Hepatocyte (in vitro differentiated cells): ENCODE measurements around the gene DDC. TPM values are rescaled to one million over a fixed set of nuclear protein-coding genes. Genes with fewer than 3 reads are reported as not detected.

Source experiments
- DNase-seq: peaks from one replicate; pipeline ENCODE4 v3.0.0-alpha.2; 2016; ENCODE audit warnings: low spot score
- H2AFZ ChIP-seq: fragments of 200-600 bp; sonication (generic); 2 replicates; pipeline ENCODE4 v1.6.0; 2016; ENCODE audit warnings: antibody characterized with exemption, mild to moderate bottlenecking
- H3K27ac ChIP-seq: fragments of 200-600 bp; sonication (generic); 2 replicates; pipeline ENCODE4 v1.5.1; 2016; ENCODE audit warnings: mild to moderate bottlenecking
- H3K27me3 ChIP-seq: fragments of 200-600 bp; sonication (generic); 2 replicates; pipeline ENCODE4 v1.6.1; 2016
- H3K36me3 ChIP-seq: fragments of 200-600 bp; sonication (generic); replicated peaks from 2 replicates; pipeline ENCODE4 v1.5.1; 2016; ENCODE audit warnings: low read depth; ENCODE audit not compliant: insufficient read depth
- H3K4me1 ChIP-seq: fragments of 200-600 bp; sonication (generic); 2 replicates; pipeline ENCODE4 v1.5.1; 2016; ENCODE audit warnings: mild to moderate bottlenecking, moderate library complexity; ENCODE audit not compliant: insufficient read depth
- H3K4me2 ChIP-seq: fragments of 200-600 bp; sonication (generic); 2 replicates; pipeline ENCODE4 v1.6.0; 2016
- H3K4me3 ChIP-seq: fragments of 200-600 bp; sonication (generic); 2 replicates; pipeline ENCODE4 v1.5.1; 2016; ENCODE audit warnings: mild to moderate bottlenecking
- H3K79me2 ChIP-seq: fragments of 200-600 bp; sonication (generic); 2 replicates; pipeline ENCODE4 v1.6.0; 2017; ENCODE audit warnings: mild to moderate bottlenecking
- H3K9me2 ChIP-seq: fragments of 200-600 bp; sonication (generic); replicated peaks from 2 replicates; pipeline ENCODE4 v1.6.0; 2017; ENCODE audit warnings: mild to moderate bottlenecking; ENCODE audit not compliant: insufficient read depth
- H3K9me3 ChIP-seq: fragments of 200-600 bp; sonication (generic); 2 replicates; pipeline ENCODE4 v1.5.1; 2016; ENCODE audit warnings: low read depth, mild to moderate bottlenecking
- H4K20me1 ChIP-seq: fragments of 200-600 bp; sonication (generic); 2 replicates; pipeline ENCODE4 v1.6.0; 2016; ENCODE audit warnings: mild to moderate bottlenecking; ENCODE audit not compliant: insufficient read depth, poor library complexity, severe bottlenecking
- EZH2 ChIP-seq: fragments of 200-600 bp; sonication (generic); IDR thresholded peaks from 2 replicates; pipeline ENCODE4 v1.6.1; 2016; ENCODE audit warnings: antibody characterized with exemption, mild to moderate bottlenecking, borderline replicate concordance
- EZH2phosphoT487 ChIP-seq: fragments of 200-600 bp; sonication (generic); IDR thresholded peaks from one replicate; pipeline ENCODE4 v1.6.1; 2018; ENCODE audit warnings: antibody characterized with exemption, mild to moderate bottlenecking, low read depth, moderate library complexity; ENCODE audit not compliant: unreplicated experiment, severe bottlenecking
- WGBS: methylation state at CpG from one replicate; pipeline ENCODE4 v1.1.6; 2016; ENCODE audit warnings: low lambda C conversion rate; ENCODE audit errors: missing lambda C conversion rate; 5-methylcytosine and 5-hydroxymethylcytosine counted together
- polyA plus RNA-seq: library from polyadenylated mRNA; unstranded; fragments of >200 nt; fragmentation: Nextera tagmentation; extraction: Ambion mirVana; gene quantifications from 2 replicates; pipeline ENCODE4 v1.2.1, GENCODE V29; 2016
- total RNA-seq: library from RNA; depleted of rRNA; stranded (reverse); fragments of >200 nt; gene quantifications from 2 replicates; pipeline ENCODE4 v1.2.3, GENCODE V29; 2014
- TF ChIP-seq, protein P1 (sequence below): fragments of 200-600 bp; sonication (generic); IDR thresholded peaks from 2 replicates; pipeline ENCODE4 v1.5.1; 2016; ENCODE audit warnings: antibody characterized with exemption, mild to moderate bottlenecking; ENCODE audit not compliant: poor library complexity

The DDC gene
- total and polyA plus RNA-seq, 2 experiments from 2014 or later: 42.4 to 56.1 TPM

DNA sequence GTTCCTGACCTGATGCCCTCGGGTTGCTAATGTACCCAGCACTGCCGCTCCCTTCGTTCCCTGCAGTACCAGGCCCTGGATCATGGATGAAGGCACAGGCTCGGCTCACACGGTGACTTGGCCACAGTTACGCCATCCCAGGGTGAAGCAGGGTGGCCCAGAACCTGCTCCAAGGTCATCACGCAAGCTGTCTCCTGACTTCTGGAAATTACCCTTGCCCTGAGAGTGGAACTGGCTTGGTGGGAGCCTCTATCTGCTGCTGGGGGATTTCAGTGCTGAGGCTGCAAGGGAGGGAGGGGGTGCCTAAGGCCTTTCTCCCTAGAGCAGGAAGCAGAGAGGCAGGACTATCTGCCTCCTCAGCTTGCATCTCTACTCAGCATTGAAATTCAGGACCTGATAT is 151.6 kb downstream of the DDC start:
- TF ChIP-seq EZH2phosphoT487 (no peak), EZH2 (no peak)
- TF ChIP-seq, protein P1, sequence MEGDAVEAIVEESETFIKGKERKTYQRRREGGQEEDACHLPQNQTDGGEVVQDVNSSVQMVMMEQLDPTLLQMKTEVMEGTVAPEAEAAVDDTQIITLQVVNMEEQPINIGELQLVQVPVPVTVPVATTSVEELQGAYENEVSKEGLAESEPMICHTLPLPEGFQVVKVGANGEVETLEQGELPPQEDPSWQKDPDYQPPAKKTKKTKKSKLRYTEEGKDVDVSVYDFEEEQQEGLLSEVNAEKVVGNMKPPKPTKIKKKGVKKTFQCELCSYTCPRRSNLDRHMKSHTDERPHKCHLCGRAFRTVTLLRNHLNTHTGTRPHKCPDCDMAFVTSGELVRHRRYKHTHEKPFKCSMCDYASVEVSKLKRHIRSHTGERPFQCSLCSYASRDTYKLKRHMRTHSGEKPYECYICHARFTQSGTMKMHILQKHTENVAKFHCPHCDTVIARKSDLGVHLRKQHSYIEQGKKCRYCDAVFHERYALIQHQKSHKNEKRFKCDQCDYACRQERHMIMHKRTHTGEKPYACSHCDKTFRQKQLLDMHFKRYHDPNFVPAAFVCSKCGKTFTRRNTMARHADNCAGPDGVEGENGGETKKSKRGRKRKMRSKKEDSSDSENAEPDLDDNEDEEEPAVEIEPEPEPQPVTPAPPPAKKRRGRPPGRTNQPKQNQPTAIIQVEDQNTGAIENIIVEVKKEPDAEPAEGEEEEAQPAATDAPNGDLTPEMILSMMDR: no peak
- no peaks in the 10 kb centered on the region for H3K9me3 ChIP-seq
- H3K79me2 ChIP-seq: no peaks in the 10 kb centered on the region
- no peaks in the 10 kb centered on the region for H3K27me3 ChIP-seq
- 87% methylated on average over 7 of the region's 7 CpGs for WGBS
- H4K20me1 ChIP-seq: no peaks in the 10 kb centered on the region
- no peaks in the 10 kb centered on the region for H3K36me3 ChIP-seq
- no peak overlapping the region for H3K4me2 ChIP-seq
- H2AFZ ChIP-seq: no peak overlapping the region
- H3K9me2 ChIP-seq: no peaks in the 10 kb centered on the region
- DNase-seq: no peak
- no peak overlapping the region for H3K4me3 ChIP-seq
- H3K4me1 ChIP-seq: no peaks in the 10 kb centered on the region
- H3K27ac ChIP-seq: no peak overlapping the region

- no peaks in the 10 kb centered on the region for H4K20me1 ChIP-seq
- TF ChIP-seq, protein P1: no peak
- no peak for TF ChIP-seq EZH2
- TF ChIP-seq EZH2phosphoT487: no peak
- H3K9me2 ChIP-seq: no peaks in the 10 kb centered on the region
- no peak overlapping the region for H3K27ac ChIP-seq
- H2AFZ ChIP-seq: no peak overlapping the region
- 77% methylated on average over 4 of the region's 4 CpGs for WGBS
- no peaks in the 10 kb centered on the region for H3K4me1 ChIP-seq
- H3K36me3 ChIP-seq: no peaks in the 10 kb centered on the region
- no peaks in the 10 kb centered on the region for H3K79me2 ChIP-seq
- no peak overlapping the region for H3K4me3 ChIP-seq
- no peaks in the 10 kb centered on the region for H3K27me3 ChIP-seq
- no peak overlapping the region for H3K4me2 ChIP-seq
- DNase-seq: no peak
- no peaks in the 10 kb centered on the region for H3K9me3 ChIP-seq
Observed at GRCh38 chr7:50412973-50413372, 152.2 kb downstream of the DDC start.

DNA sequence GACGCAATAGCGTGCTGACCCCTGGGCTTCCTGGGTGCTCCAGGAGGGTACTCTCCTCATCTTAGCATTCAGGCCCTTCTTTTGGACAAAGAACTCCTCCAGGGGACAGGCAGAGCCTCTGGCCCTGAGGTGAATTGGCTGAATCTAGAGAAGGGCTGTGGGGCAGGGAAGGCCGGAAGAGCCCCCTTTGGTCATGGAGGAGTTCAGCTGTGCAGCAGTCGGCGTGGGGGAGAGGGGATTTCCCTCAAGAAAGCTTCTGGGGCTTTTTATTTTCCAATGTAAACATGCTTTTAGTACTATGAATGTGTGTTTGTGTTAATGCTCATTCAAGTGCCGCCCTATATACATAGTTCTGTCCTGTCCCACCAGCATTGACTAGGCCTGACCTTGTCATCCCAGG is 153.9 kb downstream of the DDC start:
- no peak for TF ChIP-seq EZH2
- TF ChIP-seq, protein P1: no peak
- TF ChIP-seq EZH2phosphoT487: no peak
- Histone ChIP-seq H3K4me3 (no peak overlapping the region), H3K4me2 (no peak overlapping the region), H3K4me1 (no peaks in the 10 kb centered on the region), H3K27ac (no peak overlapping the region), H3K9me3 (no peaks in the 10 kb centered on the region), H2AFZ (no peak overlapping the region), H3K27me3 (peaks cover 11% of the 10 kb centered on the region), H3K36me3 (no peaks in the 10 kb centered on the region), H3K9me2 (no peaks in the 10 kb centered on the region), H4K20me1 (no peaks in the 10 kb centered on the region), H3K79me2 (no peaks in the 10 kb centered on the region)
- 94% methylated on average over 6 of the region's 6 CpGs for WGBS
- no peak for DNase-seq
